GM18511 (cell line): ENCODE data around the gene CACYBP.
"Not testable (repeated sequence)": the region's sequence is repeated elsewhere in the genome, so short reads cannot be mapped to it uniquely, and the experiment has no call there.

ENCODE experiments used
- ATAC-seq: cut with Tn5 transposase; IDR thresholded peaks from one replicate; pipeline ENCODE4 v1.9.1; 2021; ENCODE audit warnings: mild to moderate bottlenecking, moderate library complexity; ENCODE audit not compliant: unreplicated experiment

CACYBP gene

DNA sequence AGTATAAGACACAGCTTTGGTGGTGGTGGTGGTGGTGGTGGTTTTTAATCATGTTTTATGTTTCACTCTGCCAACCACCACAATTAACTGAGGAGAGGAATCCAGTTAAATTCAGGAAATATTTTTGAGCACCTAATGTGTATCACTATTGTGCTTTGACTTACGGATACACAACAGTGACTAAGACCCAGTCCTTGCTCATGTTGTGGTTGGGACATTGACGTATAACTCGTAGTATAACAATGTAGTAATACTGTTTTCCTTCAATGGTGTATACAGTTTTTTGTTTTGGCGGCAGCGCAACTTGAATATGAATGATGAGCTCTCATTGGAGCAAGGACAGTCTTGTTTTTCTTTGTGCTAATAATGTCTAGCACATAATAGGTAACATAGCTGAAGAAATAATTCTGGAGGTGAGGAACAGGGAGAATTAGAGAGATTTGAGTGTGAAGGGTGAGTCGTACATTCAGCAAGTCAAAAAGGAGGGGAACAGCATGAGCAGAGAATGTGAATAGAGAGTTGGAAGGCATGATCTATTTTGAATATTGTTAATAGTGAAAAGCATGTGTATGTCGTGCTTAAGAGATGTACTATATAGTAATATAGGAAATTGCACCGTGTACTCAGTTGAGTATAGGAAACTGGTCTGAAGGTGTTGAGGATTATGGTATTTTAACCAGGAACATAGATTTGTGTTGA is 5.5 kb downstream of the CACYBP start:
- no peak for ATAC-seq

GRCh38 chr1:175009532-175009931 is 9.8 kb downstream of the CACYBP start:
- no peak for ATAC-seq

DNA sequence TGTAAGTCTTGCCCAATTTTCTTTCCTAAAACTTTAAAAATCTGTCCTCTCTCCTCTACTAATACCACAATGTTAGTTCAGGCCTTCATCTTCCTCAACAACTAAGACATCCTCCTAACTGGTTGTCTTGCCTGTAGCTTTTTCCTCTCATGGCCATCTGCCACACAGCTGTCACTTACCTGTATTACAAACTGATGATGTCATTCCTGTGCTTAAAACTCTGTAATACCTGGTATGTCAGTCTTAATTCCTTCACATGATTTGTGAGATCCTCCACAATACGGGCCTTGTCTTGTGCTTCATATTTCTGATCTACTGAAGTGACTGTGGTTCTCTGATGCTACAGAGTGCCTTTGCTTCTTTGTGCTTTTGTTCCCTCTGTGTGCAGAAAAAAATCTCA is 13.7 kb downstream of the CACYBP start:
- ATAC-seq = no peak

- no peak for ATAC-seq
These were observed 15.5 kb downstream of the CACYBP start for GRCh38 chr1:175015243-175015642.

DNA sequence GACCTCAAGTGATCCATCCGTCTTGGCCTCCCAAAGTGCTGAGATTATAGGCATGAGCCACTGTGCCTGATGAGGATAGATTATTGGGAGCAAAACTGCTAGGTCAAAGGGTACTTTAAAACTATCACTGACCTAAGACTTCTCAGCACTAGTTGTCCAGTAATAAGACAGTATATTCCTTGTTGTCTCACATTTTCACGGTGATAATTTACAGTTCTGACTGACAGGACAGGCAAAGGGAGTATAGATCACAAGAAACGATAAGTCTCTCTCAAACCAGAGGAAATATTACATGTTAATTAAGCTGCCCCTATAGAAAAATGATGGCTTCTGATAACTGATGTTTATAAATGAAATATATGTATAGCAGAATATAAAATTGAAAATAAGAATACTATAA is 19.8 kb downstream of the CACYBP start:
- no peak for ATAC-seq

DNA sequence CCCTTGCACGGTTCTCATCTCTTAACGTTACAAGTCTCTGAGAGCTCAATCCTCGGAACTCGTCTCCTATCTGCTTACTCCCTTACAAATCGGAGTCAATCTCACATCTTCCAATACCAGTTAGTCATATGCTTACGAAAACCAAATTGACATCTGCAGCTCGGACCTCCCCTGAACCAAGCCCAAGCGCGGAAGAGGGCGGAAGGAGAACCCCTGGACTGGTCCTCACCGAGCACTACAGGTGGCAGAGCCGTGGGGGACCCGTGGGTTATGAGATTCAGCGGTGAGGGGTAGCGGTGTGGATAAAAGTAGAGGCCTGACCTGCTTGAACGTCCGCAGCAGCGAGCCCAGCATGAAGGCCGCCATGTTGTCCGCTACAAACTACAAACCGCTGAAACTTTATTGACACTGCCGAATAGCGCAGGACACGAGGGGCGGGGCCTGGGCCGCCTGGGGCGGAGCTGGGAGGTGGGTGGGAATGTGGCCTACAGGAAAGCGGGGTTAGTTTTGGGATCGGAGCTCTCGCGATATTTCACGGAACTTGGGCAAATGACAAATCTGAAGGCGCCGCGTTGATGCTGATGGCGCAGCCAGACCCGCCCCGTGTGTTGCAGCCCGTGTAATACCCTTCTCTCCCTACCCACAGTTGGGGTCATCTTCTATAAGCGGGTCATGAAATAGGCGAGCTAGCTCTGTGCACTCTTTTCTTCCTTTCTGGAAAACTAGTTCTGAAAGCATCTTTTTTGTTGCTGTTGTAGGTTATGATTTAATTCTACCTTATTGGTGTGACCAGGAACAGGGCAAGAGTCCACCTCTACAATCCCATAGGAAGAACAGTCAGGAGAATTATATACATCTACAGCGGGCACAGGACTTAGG is 23.5 kb downstream of the CACYBP start, which contains the start of gene MRPS14:
Gene MRPS14 (minus strand): TSS at position 383 of the 879 bp plus-strand sequence. CDS start 17 bp downstream, at position 366.
- ATAC-seq = peak; percentile 95

GRCh38 chr1:175023922-175024242 is 24.1 kb downstream of the CACYBP start:
- ATAC-seq = not testable (repeated sequence)

DNA sequence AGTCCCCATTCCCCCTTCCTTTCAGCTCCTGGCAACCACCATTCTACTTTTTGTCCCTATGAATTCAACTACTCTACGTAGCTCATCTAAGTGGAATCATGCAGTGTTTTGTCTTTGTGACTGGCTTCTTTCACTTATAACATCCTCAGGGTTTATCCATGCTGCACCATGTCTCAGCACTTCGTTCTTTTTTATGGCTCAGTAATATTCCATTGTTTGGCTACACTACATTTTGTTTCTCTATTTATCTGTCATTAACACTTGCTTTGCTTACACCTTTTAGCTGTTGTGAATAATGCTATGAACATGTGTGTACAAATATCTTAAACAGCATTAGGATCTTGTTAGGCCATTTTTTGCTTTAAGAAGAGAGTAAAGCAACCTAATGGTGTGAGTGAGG is 25.0 kb downstream of the CACYBP start:
- no peak for ATAC-seq

- no peak for ATAC-seq
These were observed 34.2 kb downstream of the CACYBP start for GRCh38 chr1:175033953-175034352.

GRCh38 chr1:175034775-175035174 is 35.0 kb downstream of the CACYBP start:
- ATAC-seq = no peak

- no peak for ATAC-seq
These were observed 36.1 kb downstream of the CACYBP start for GRCh38 chr1:175035865-175036264.

DNA sequence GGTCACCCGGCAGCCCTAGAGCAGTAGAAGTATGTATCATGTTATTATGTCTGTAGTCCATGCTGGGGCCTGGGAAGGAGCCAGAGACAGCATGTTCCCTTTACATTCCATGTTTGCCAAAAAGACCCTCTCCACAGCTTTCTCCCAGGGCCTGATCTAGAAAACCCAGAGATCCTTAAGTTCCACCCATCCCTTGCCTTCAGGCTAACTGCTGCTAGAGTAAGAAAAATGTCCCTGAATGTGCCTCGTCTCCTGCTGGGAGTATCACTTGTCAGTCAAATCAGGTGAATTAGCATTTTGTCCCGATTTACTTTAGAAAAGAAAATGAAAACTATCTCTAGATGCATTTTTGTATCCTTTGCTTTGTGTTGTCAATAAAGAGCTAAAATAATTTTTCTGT is 36.7 kb downstream of the CACYBP start:
- no peak for ATAC-seq

DNA sequence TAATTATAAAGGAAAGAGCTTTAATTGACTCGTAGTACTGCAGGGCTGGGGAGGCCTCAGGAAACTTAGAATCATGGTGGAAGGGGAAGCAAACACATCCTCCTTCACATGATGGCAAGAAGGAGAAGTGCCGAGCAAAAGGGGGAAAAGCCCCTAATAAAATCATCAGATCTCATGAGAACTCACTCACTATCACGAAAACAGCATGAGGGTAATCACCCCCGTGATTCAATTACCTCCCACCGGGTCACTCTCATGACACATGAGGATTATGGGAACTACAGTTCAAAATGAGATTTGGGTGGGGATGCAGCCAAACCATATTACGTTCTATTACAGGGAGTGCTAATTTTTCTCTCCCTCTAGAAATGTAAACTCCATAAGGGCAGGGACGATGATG is 37.7 kb downstream of the CACYBP start:
- no peak for ATAC-seq

DNA sequence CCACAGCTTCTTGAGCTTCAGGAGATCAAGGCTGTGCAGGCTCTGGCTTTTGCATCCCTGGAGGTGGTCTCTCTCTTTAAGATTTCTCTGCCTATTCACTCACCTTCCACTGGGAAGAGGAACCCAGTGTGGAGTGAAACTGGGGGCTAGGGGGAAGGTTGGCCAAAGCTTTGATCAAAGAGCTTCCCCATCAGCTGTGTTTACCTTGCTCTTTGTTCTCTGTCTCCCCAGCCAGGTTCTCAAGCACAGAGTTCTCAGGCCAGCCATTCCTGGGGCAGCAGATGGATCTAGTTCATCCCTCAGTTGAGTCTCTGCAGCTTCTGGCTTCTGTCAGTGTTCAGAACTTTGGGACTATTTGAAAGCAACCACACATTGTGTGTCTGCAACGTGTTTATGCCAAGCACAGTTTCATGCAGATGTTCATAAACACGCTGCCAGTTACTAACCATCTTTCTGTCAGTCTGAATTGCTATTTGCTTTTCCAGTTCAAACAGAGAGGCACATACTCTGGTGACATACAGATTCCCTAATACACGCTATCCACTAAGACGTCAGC is 40.7 kb downstream of the CACYBP start:
- ATAC-seq = no peak

DNA sequence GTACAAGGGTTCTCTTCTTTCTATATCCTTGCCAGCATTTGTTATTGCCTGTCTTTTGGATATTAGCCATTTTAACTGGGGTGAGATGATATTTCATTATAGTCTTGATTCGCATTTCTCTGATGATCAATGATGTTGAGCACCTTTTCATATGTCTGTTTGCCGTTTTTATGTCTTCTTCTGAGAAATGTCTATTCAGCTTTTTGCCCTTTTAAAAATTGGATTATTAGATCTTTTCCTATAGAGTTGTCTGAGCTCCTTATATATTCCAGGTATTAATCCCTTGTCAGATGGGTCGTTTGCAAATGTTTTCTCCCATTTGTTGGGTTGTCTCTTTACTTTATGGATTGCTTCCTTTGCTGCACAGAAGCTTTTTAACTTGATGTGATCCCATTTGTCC is 42.9 kb downstream of the CACYBP start:
- ATAC-seq = no peak

GRCh38 chr1:175043824-175044223 is 44.1 kb downstream of the CACYBP start:
- no peak for ATAC-seq

DNA sequence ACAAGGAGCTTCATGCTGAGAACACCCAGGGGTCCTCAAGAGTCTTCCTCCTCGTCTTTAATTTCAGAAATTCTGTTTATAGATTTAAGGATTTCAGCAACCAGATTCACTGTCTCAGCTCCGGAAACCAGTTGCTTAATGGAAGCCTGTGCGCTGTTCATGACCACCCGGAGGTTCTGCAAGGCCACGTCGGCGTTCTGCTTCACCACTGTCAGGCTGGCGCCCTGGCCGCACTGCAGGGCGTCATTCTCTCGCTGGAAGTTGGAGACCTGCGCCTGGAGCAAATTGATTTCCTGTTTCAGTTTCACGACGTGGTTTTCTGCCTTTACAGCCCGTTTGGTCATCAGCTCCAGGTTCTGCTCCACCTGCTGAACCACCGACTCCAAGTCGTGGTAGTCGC is 44.8 kb downstream of the CACYBP start:
- ATAC-seq = not testable (repeated sequence)

- ATAC-seq = no peak
These were observed 45.4 kb downstream of the CACYBP start for GRCh38 chr1:175045097-175045496.

- ATAC-seq = no peak
These were observed 45.8 kb downstream of the CACYBP start for GRCh38 chr1:175045519-175045918.

DNA sequence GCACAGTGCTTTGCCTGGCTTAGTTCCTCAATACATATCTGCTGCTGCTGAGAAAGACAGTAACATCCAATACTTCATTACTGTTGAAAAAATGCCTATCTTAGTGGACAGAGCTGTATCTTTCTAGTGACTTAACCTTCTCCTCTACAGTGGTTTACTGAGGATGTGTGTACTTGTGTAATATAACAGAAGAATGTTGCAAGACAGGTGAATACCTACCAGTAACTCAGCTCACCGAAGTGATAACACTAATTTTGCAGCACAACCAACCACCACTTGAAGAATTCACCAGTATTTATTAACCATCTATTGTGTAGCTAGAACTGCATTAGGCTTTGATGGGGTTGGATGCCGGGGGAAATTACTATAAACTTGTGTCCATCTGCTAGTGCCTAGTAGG is 51.2 kb downstream of the CACYBP start:
- no peak for ATAC-seq

DNA sequence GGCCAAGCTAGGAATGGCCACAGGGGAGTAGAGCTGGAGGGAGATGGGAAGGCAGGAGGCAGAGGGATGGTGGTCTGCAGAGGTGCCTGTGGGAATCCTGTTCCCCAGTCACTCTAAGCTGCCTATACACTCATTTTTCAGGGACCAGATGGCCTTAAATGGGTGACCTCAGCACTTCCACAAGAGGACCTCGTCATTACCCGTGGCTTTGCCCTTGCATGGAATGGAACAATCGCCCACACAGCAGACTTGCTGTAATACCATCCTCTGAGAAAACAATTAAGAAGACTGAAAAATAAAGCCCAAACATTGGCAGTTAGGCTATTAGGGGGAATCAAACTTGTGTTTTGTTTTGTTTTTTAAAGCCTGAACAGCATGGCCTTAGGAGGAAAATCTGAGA is 55.0 kb downstream of the CACYBP start:
- no peak for ATAC-seq
